Lower lobe of right lung (tissue), 2 donors: ENCODE measurements around the gene CD40LG. TPM values are rescaled to one million over a fixed set of nuclear protein-coding genes. Genes with fewer than 3 reads are reported as not detected.
A peak's percentile ranks its signal among the peaks of the same experiment; 100 is the strongest.

Source experiments
- ATAC-seq, 2 donors: fragments of 200-7000 bp; cut with Tn5 transposase; one replicate each; pipeline ENCODE4 v1.9.1; 2020 to 2022; ENCODE audit warnings: mild to moderate bottlenecking in 2 of 2, moderate library complexity in 2 of 2
- DNase-seq: peaks from one replicate; pipeline ENCODE4 v3.0.0-alpha.2; 2020
- H3K27ac ChIP-seq: fragments of 200-600 bp; one replicate; pipeline ENCODE4 v1.8.0; 2022
- H3K27me3 ChIP-seq: fragments of 200-600 bp; one replicate; pipeline ENCODE4 v1.8.0; 2022; ENCODE audit warnings: low read depth
- H3K36me3 ChIP-seq: fragments of 200-600 bp; one replicate; pipeline ENCODE4 v1.8.0; 2022; ENCODE audit warnings: mild to moderate bottlenecking
- H3K4me1 ChIP-seq: fragments of 200-600 bp; one replicate; pipeline ENCODE4 v1.8.0; 2022
- H3K4me3 ChIP-seq: fragments of 200-600 bp; one replicate; pipeline ENCODE4 v1.8.0; 2022; ENCODE audit warnings: mild to moderate bottlenecking
- H3K9me3 ChIP-seq: fragments of 200-600 bp; one replicate; pipeline ENCODE4 v1.8.0; 2022
- CTCF ChIP-seq: fragments of 200-600 bp; IDR thresholded peaks from one replicate; pipeline ENCODE4 v1.8.0; 2022; ENCODE audit warnings: antibody characterized with exemption, mild to moderate bottlenecking
- intact Hi-C: fragments of 100-400 bp; cut with DNase I; formaldehyde crosslinking; loops from one replicate; pipeline ENCODE4 v1.11.0; 2022
- total RNA-seq: library from RNA; stranded (reverse); fragmentation: NEBNext Ultra II Directional; extraction: Animal tissue kit (Norgen Biotek cat#: 25700); gene quantifications from one replicate; pipeline ENCODE4 v1.2.1, GENCODE V29; 2021
- donor health status: DM: no; HTN: yes; CAD: no; lungs with severe emphysema.

The CD40LG gene
- total RNA-seq, 1 donor from 2014 or later, result 1.3 TPM

DNA sequence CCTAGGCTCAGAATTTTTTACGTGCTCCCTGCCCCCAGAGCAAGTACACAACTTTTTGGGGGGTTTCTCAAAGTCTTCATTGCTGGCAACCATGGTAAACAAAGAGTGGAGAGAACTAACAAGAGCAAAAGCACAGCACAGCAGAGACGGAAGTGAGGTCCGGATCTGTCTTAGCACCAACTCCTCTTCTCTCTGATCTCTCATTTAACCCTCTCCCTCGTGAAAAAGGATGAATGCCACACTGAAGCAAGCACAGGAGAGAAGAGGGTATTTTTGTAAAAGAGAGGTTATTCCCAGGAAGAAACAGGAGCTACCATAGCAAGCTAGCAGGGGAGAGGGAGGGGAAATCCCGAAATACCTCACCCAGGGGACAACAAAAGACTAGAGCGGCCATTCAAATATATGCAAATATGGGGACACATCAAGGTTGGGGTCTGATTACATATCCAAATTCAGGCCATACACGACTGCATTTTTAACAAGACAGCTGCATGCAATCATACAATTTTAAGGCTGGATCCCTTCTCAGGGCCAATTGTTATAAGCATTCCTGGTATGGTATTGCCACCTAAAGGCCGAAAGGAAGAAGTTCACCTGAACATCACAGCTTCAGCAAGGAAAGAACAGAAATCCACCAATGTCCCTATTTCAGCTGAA lies 46.6 kb downstream of the CD40LG start:
- DNase-seq, result no peak
- H3K9me3 ChIP-seq, result no peaks in the 10 kb centered on the region
- peaks cover 4% of the 10 kb centered on the region for H3K36me3 ChIP-seq
- TF ChIP-seq CTCF, result peak; percentile 51
- no peak overlapping the region for H3K4me3 ChIP-seq
- H3K27me3 ChIP-seq, result no peaks in the 10 kb centered on the region
- intact Hi-C loops, result no loop called here
- ATAC-seq, result peak; percentile 51 to 67
- H3K4me1 ChIP-seq, result no peaks in the 10 kb centered on the region
- H3K27ac ChIP-seq, result no peak overlapping the region

DNA sequence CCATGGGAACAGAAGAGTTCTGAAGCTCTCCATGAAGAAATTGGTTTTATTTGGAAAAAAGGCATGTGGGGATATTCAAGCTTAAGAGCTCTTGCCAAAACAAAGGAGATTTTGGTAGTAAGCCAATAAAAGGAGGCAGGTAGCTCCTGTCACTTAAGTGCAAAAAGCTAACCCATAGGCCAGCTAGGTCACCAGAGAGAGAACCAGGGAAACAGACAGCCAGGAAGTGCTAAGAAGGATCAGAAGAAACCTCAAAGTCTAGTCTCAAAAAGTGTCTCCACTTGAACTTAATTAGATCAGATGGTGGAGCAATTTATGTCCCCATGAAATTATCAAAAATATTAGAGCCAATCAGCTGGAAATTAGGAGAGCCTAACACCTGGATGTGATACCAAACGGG lies 49.2 kb downstream of the CD40LG start:
- intact Hi-C loops, result no loop called here
- no peak overlapping the region for H3K27ac ChIP-seq
- H3K4me3 ChIP-seq, result no peak overlapping the region
- H3K36me3 ChIP-seq, result no peaks in the 10 kb centered on the region
- H3K27me3 ChIP-seq, result no peaks in the 10 kb centered on the region
- H3K9me3 ChIP-seq, result no peaks in the 10 kb centered on the region
- no peaks in the 10 kb centered on the region for H3K4me1 ChIP-seq
- ATAC-seq (no peak), DNase-seq (no peak)
- TF ChIP-seq CTCF, result no peak

DNA sequence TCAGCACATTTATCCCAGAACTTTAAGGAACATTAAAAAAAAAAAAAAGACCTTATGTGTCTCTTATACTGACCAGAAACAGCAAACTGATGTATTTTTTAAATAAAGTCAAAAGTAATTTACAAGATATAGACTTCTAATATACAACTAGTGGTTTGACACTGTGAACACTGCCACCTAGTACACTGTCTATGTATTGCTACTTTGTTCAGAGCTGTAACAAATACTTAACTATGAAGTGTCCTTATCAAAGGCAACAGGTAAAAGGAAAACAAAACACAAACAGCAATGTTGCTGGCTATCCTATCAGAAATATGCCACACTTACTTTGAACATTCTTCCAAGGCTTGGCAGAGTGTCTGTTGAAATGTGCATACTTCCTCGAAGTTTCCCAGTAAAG lies 60.4 kb downstream of the CD40LG start:
- H3K27ac ChIP-seq, result no peak overlapping the region
- peak; percentile 28 for TF ChIP-seq CTCF
- no peaks in the 10 kb centered on the region for H3K9me3 ChIP-seq
- H3K36me3 ChIP-seq, result peaks cover 14% of the 10 kb centered on the region
- DNase-seq (no peak), ATAC-seq (peak; percentile 45 to 73)
- intact Hi-C loops, result no loop called here
- peaks cover 8% of the 10 kb centered on the region for H3K4me1 ChIP-seq
- no peak overlapping the region for H3K4me3 ChIP-seq
- no peaks in the 10 kb centered on the region for H3K27me3 ChIP-seq

Other genes with a start within 250 kb of the CD40LG start
- gene BRS3, start 160.2 kb upstream of the CD40LG start, total RNA-seq, result not detected
- gene HTATSF1, start 150.6 kb upstream of the CD40LG start, total RNA-seq, result 27.4 TPM
- not detected for gene VGLL1, start 115.9 kb upstream of the CD40LG start, total RNA-seq
- gene ARHGEF6, start 132.8 kb downstream of the CD40LG start, total RNA-seq, result 33.7 TPM
- 114 TPM for gene RBMX, start 232.6 kb downstream of the CD40LG start, total RNA-seq